T-helper 2 cell treated with Interferon-gamma antibody and Interleukin-4, amounts not matched to agents 5 μg/mL and 100 μg/mL, for 36 hours (primary cell): ENCODE results near the gene RNASE13.

ENCODE experiments used
- DNase-seq: peaks from one replicate; pipeline ENCODE4 v3.0.0; 2021; ENCODE audit warnings: low spot score
- H3K27ac Mint-ChIP-seq: one replicate; pipeline ENCODE4 v1.8.0; 2021; ENCODE audit warnings: mild to moderate bottlenecking, mixed read lengths
- H3K27me3 Mint-ChIP-seq: one replicate; pipeline ENCODE4 v1.8.0; 2021; ENCODE audit warnings: low read depth, mixed read lengths
- H3K36me3 Mint-ChIP-seq: one replicate; pipeline ENCODE4 v1.8.0; 2021; ENCODE audit warnings: low read depth, mixed read lengths
- H3K4me1 Mint-ChIP-seq: one replicate; pipeline ENCODE4 v1.8.0; 2021; ENCODE audit warnings: low read depth, mixed read lengths
- H3K4me3 Mint-ChIP-seq: one replicate; pipeline ENCODE4 v1.8.0; 2022; ENCODE audit warnings: mild to moderate bottlenecking, moderate library complexity, mixed read lengths
- H3K9me3 Mint-ChIP-seq: one replicate; pipeline ENCODE4 v1.8.0; 2021; ENCODE audit warnings: mixed read lengths

The RNASE13 gene

GRCh38 chr14:21026988-21027315 lies 7.7 kb downstream of the RNASE13 start:
- Mint-ChIP-seq H3K4me3 (no peak overlapping the region), H3K4me1 (peaks cover 7% of the 10 kb centered on the region), H3K27me3 (peaks cover 44% of the 10 kb centered on the region), H3K27ac (no peak overlapping the region), H3K36me3 (no peaks in the 10 kb centered on the region), H3K9me3 (no peaks in the 10 kb centered on the region)
- no peak for DNase-seq

- no peaks in the 10 kb centered on the region for H3K36me3 Mint-ChIP-seq
- no peak for DNase-seq
- no peak overlapping the region for H3K27ac Mint-ChIP-seq
- H3K9me3 Mint-ChIP-seq = no peaks in the 10 kb centered on the region
- H3K27me3 Mint-ChIP-seq = peaks cover 42% of the 10 kb centered on the region
- H3K4me3 Mint-ChIP-seq = no peak overlapping the region
- peaks cover 7% of the 10 kb centered on the region for H3K4me1 Mint-ChIP-seq
These were observed 8.2 kb downstream of the RNASE13 start for GRCh38 chr14:21026274-21026987.

GRCh38 chr14:21025371-21026273 lies 9.0 kb downstream of the RNASE13 start:
- Mint-ChIP-seq H3K4me3 (peak overlapping the region; percentile 80), H3K27me3 (peaks cover 42% of the 10 kb centered on the region), H3K36me3 (no peaks in the 10 kb centered on the region), H3K27ac (no peak overlapping the region), H3K4me1 (peaks cover 7% of the 10 kb centered on the region), H3K9me3 (no peaks in the 10 kb centered on the region)
- DNase-seq = no peak

GRCh38 chr14:21024585-21025370 lies 9.8 kb downstream of the RNASE13 start, which contains the start of gene NDRG2:
Gene NDRG2, minus strand, starts transcription at chr14:21025061. Its CDS starts 1,746 bp downstream, at chr14:21023315.
- H3K9me3 Mint-ChIP-seq = no peaks in the 10 kb centered on the region
- no peak within 1 kb of the TSS for H3K27ac Mint-ChIP-seq
- no peaks in the 10 kb centered on the region for H3K36me3 Mint-ChIP-seq
- peak within 1 kb of the TSS; percentile 80 for H3K4me3 Mint-ChIP-seq
- H3K27me3 Mint-ChIP-seq = peaks cover 39% of the 10 kb centered on the region
- peaks cover 7% of the 10 kb centered on the region for H3K4me1 Mint-ChIP-seq
- peak; percentile 40 for DNase-seq

GRCh38 chr14:21023817-21024584 lies 10.6 kb downstream of the RNASE13 start:
- H3K9me3 Mint-ChIP-seq = no peaks in the 10 kb centered on the region
- H3K27me3 Mint-ChIP-seq = peaks cover 39% of the 10 kb centered on the region
- no peak for DNase-seq
- H3K4me1 Mint-ChIP-seq = peaks cover 7% of the 10 kb centered on the region
- H3K36me3 Mint-ChIP-seq = no peaks in the 10 kb centered on the region
- H3K27ac Mint-ChIP-seq = no peak overlapping the region
- H3K4me3 Mint-ChIP-seq = peak overlapping the region; percentile 71

- no peak overlapping the region for H3K27ac Mint-ChIP-seq
- peaks cover 39% of the 10 kb centered on the region for H3K27me3 Mint-ChIP-seq
- no peaks in the 10 kb centered on the region for H3K9me3 Mint-ChIP-seq
- no peak overlapping the region for H3K4me3 Mint-ChIP-seq
- peaks cover 7% of the 10 kb centered on the region for H3K4me1 Mint-ChIP-seq
- no peak for DNase-seq
- no peaks in the 10 kb centered on the region for H3K36me3 Mint-ChIP-seq
These were observed 11.4 kb downstream of the RNASE13 start for GRCh38 chr14:21023174-21023573.

GRCh38 chr14:21022686-21023085 lies 11.9 kb downstream of the RNASE13 start:
- DNase-seq = no peak
- no peaks in the 10 kb centered on the region for H3K9me3 Mint-ChIP-seq
- peaks cover 39% of the 10 kb centered on the region for H3K27me3 Mint-ChIP-seq
- no peak overlapping the region for H3K27ac Mint-ChIP-seq
- H3K4me3 Mint-ChIP-seq = peak overlapping the region; percentile 0
- no peaks in the 10 kb centered on the region for H3K36me3 Mint-ChIP-seq
- peaks cover 7% of the 10 kb centered on the region for H3K4me1 Mint-ChIP-seq

- H3K9me3 Mint-ChIP-seq = no peaks in the 10 kb centered on the region
- peaks cover 30% of the 10 kb centered on the region for H3K27me3 Mint-ChIP-seq
- H3K27ac Mint-ChIP-seq = no peak overlapping the region
- H3K4me1 Mint-ChIP-seq = peaks cover 7% of the 10 kb centered on the region
- DNase-seq = no peak
- H3K36me3 Mint-ChIP-seq = no peaks in the 10 kb centered on the region
- H3K4me3 Mint-ChIP-seq = no peak overlapping the region
These were observed 13.5 kb downstream of the RNASE13 start for GRCh38 chr14:21020977-21021545.

GRCh38 chr14:21019366-21019765 lies 15.2 kb downstream of the RNASE13 start:
- Mint-ChIP-seq H3K9me3 (no peaks in the 10 kb centered on the region), H3K27ac (no peak overlapping the region), H3K36me3 (no peaks in the 10 kb centered on the region), H3K4me3 (no peak overlapping the region), H3K27me3 (peaks cover 26% of the 10 kb centered on the region), H3K4me1 (peaks cover 6% of the 10 kb centered on the region)
- no peak for DNase-seq

- Mint-ChIP-seq H3K4me3 (no peak overlapping the region), H3K9me3 (no peaks in the 10 kb centered on the region), H3K36me3 (no peaks in the 10 kb centered on the region), H3K27me3 (peaks cover 23% of the 10 kb centered on the region), H3K27ac (no peak overlapping the region), H3K4me1 (peaks cover under 1% of the 10 kb centered on the region)
- DNase-seq = no peak
These were observed 15.8 kb downstream of the RNASE13 start for GRCh38 chr14:21018781-21019180.

- Mint-ChIP-seq H3K36me3 (no peaks in the 10 kb centered on the region), H3K27me3 (peaks cover 19% of the 10 kb centered on the region), H3K4me1 (no peaks in the 10 kb centered on the region), H3K9me3 (no peaks in the 10 kb centered on the region), H3K27ac (no peak overlapping the region), H3K4me3 (no peak overlapping the region)
- DNase-seq = no peak
These were observed 16.3 kb downstream of the RNASE13 start for GRCh38 chr14:21018286-21018685.

GRCh38 chr14:21017528-21018245 lies 16.9 kb downstream of the RNASE13 start:
- Mint-ChIP-seq H3K9me3 (no peaks in the 10 kb centered on the region), H3K36me3 (no peaks in the 10 kb centered on the region), H3K4me1 (no peaks in the 10 kb centered on the region), H3K27me3 (peaks cover 17% of the 10 kb centered on the region), H3K27ac (no peak overlapping the region), H3K4me3 (no peak overlapping the region)
- DNase-seq = no peak
